ENCODE measurements around the gene EIF4A2.
"Not testable (repeated sequence)": the region's sequence is repeated elsewhere in the genome, so short reads cannot be mapped to it uniquely, and the experiment has no call there.

The EIF4A2 gene

GRCh38 chr3:186822388-186822759 is 39.0 kb downstream of the EIF4A2 start:
- DNase-seq: not testable (repeated sequence)

- peak; percentile 10 for DNase-seq
Measured at GRCh38 chr3:186823386-186823785, 40.0 kb downstream of the EIF4A2 start.

- peak; percentile 65 for DNase-seq
Measured at GRCh38 chr3:186824430-186825139, 41.2 kb downstream of the EIF4A2 start.

- DNase-seq: peak; percentile 94
Measured at GRCh38 chr3:186825294-186825821, 42.0 kb downstream of the EIF4A2 start.

GRCh38 chr3:186825872-186826409 is 42.6 kb downstream of the EIF4A2 start:
- DNase-seq: peak; percentile 44

GRCh38 chr3:186826410-186826975 is 43.1 kb downstream of the EIF4A2 start:
- no peak for DNase-seq

- peak; percentile 87 for DNase-seq
Measured at GRCh38 chr3:186826976-186827857, 43.8 kb downstream of the EIF4A2 start.

- no peak for DNase-seq
Measured at GRCh38 chr3:186828340-186828739, 45.0 kb downstream of the EIF4A2 start.

GRCh38 chr3:186831798-186832197 is 48.4 kb downstream of the EIF4A2 start:
- peak; percentile 30 for DNase-seq

GRCh38 chr3:186832276-186832675 is 48.9 kb downstream of the EIF4A2 start:
- DNase-seq: no peak

Measured in islet precursor cell (in vitro differentiated cells).